Measurements from ENCODE around the gene S100A16.

- peak in 1 of 2 donors; percentile 64 for TF ChIP-seq CTCF (conservative IDR thresholded peaks at IDR 0.05 in 1 of 2, IDR thresholded peaks at IDR 0.05 in 1 of 2; ENCODE audit: low read depth in 1 of 2, low read length in 2 of 2)
- TF ChIP-seq EZH2 (IDR thresholded peaks at IDR 0.05; ENCODE audit: low read length, missing control alignments): no peak
Measured at GRCh38 chr1:153627715-153628626, 15.0 kb upstream of the S100A16 start, which contains the start of gene S100A1.
